HL-60/S4 treated with retinoic acid at 250 ng/mL for 4 days and 3 days (cell line): Measurements from ENCODE around the gene PAQR4.

ENCODE experiments used
- in situ Hi-C: fragments of 300-500 bp; cut with MboI; formaldehyde crosslinking; loops from 2 replicates; pipeline ENCODE4 v1.7.0; 2022; ENCODE audit warnings: low sequenced_read_pairs

PAQR4 gene

DNA sequence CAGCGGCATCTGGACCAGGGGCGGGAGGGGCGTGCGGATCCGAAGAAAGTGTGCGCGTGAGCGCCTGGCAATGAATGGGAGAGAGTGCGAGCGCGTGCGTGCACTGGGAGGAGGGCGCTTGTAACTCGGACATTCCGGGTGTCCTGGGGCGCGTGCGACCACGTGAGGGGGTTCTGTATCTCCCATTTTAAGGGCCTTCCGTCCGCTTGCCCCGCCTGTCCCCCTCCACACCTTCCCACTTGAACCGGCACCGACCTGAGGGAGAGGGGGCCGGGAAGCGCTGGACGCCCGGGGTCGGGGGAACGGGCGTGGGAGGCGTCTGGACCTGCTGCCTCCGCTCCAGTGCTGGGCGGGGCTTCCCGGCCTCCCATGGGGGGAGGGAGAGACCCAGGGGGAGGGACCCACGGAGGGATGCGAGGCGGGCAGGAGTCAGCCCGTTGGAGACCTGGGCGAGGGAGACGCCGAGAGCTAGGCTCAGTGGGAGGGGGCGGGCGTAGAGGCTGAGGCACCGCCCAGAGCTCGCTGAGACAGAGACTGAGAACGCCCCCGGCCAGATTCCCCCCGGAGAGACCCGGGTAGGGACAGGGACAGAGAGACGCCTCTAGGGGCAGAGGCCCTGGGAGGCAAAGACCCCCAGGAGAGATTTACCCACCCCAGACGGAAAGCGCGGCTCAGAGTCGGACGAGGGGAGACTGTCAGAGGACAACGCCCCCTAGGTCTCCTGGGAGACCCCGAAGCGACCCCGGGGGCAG lies 5.2 kb upstream of the PAQR4 start, which contains the start of gene KREMEN2:
TSS of gene KREMEN2 (plus strand) at position 553 of the 752 bp plus-strand sequence. CDS start 246 bp downstream, outside the sequence.
- in situ Hi-C loops: no loop called here

DNA sequence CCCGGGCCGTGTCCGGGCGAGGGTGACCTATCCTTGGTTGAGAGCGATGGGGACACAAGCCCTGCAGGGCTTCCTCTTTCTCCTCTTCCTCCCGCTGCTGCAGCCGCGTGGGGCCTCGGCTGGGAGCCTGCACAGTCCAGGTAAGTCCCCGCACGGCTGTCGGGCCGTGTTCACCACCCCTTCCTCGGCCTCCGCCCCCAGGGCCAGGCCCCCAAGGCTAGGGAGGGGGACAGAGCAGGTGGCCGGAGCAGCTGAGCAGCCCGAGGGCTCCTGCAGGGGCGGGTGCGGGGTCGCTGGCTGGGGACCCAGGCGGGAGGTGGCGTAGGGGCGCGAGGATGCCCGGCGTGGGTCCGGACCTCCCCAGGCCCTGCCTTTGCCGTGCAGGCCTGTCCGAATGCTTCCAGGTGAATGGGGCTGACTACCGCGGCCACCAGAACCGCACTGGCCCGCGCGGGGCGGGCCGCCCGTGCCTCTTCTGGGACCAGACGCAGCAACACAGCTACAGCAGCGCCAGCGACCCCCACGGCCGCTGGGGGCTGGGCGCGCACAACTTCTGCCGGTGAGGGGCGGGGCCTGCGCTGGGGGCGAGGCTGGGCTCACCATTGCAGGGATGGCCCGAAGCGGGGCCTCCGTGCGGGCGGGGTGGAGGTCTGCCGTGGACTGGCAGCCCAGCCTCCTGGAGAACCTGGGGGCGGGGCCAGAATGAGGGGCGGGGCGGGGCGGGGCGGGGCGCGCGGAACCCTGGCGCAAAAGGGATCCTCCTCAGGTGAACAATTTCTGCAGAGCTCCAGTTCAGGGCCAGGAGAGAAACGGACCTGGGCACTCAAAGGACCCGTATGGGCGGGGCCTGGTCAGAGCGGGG lies 4.4 kb upstream of the PAQR4 start:
- in situ Hi-C loops: no loop called here

DNA sequence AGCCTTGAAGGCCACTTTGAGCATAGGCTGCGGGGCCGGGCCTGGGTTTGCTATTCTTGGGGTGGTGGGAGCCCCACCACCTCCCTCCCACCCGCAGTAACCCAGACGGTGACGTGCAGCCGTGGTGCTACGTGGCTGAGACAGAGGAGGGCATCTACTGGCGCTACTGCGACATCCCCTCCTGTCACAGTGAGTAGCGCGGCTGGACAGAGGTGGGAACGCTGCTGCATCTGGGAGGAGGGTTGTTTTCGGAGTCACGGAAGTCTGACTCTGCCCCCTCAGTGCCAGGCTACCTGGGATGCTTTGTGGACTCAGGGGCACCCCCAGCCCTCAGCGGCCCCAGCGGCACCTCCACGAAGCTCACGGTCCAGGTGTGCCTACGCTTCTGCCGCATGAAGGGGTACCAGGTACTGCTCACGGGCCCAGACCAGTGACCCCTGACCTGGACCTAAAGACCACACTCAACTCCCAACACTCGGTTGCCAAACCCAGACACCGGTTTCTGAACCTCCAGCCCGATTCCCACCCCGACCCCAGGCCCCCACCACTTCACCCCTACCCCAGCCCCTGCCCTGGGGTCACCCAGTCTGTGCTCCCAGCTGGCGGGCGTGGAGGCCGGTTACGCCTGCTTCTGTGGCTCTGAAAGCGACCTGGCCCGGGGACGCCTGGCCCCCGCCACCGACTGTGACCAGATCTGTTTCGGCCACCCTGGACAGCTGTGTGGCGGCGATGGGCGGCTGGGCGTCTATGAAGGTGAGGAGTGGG lies 2.9 kb upstream of the PAQR4 start:
- in situ Hi-C loops: no loop called here

DNA sequence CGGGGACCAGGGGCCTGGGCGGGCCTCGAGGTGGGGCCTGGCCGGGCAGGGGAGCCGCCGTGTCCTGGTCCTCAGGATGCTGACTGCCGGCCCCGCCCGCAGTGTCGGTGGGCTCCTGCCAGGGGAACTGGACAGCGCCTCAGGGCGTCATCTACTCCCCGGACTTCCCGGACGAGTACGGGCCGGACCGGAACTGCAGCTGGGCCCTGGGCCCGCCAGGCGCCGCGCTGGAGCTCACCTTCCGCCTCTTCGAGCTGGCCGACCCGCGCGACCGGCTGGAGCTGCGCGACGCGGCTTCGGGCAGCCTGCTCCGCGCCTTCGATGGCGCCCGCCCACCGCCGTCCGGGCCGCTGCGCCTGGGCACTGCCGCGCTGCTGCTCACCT lies 2.3 kb upstream of the PAQR4 start:
- in situ Hi-C loops: no loop called here

DNA sequence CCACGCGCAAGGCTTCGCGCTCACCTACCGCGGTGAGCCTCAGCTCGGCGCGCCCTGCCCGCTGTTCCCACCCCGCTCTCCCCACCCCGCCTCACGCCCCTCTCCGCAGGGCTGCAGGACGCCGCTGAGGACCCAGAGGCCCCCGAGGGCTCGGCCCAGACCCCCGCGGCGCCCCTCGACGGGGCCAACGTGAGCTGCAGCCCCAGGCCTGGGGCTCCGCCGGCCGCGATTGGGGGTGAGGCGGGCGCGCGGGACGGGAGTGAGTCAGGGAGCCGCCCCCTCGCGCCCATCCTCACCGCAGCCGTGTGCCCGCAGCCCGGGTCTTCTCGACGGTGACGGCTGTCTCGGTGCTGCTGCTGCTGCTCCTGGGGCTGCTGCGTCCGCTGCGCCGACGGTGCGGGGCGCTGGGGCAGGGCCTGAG lies 1.9 kb upstream of the PAQR4 start:
- in situ Hi-C loops: no loop called here

DNA sequence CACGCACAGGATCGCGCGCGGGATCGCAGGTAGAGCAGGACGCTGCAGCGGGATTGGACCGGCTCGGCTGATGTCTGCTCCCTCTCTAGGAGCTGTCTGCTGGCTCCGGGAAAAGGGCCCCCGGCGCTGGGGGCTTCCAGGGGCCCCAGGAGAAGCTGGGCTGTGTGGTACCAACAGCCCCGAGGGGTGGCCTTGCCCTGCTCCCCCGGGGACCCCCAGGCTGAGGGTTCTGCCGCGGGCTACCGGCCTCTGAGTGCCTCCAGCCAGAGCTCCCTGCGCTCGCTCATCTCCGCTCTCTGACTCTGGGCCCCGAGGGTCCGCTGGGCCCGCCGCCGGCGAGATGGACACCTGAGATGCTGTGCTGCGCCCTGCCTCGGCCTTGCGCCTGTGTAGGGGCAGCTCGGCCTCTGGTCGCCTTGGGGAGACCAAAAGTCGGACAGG lies 1.4 kb upstream of the PAQR4 start:
- in situ Hi-C loops: no loop called here

DNA sequence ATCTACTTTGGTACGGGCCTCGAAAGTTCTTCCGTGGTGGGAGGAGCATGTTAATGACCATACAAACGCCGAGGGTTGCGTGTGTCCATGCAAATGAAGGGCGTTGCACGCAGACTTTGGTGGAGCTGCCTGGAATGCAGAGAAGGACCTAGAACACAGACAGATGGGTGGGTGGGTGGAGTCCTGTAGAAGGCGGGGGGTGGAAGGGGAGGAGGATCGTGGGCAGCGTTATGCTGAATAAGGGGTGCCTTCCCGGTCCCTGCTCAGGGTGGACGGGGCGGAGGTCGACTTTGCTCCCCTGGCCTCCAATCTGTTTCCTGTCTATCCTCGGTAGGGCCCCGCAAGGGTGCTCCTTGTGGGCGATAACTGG lies 795 bp upstream of the PAQR4 start:
- in situ Hi-C loops: no loop called here

DNA sequence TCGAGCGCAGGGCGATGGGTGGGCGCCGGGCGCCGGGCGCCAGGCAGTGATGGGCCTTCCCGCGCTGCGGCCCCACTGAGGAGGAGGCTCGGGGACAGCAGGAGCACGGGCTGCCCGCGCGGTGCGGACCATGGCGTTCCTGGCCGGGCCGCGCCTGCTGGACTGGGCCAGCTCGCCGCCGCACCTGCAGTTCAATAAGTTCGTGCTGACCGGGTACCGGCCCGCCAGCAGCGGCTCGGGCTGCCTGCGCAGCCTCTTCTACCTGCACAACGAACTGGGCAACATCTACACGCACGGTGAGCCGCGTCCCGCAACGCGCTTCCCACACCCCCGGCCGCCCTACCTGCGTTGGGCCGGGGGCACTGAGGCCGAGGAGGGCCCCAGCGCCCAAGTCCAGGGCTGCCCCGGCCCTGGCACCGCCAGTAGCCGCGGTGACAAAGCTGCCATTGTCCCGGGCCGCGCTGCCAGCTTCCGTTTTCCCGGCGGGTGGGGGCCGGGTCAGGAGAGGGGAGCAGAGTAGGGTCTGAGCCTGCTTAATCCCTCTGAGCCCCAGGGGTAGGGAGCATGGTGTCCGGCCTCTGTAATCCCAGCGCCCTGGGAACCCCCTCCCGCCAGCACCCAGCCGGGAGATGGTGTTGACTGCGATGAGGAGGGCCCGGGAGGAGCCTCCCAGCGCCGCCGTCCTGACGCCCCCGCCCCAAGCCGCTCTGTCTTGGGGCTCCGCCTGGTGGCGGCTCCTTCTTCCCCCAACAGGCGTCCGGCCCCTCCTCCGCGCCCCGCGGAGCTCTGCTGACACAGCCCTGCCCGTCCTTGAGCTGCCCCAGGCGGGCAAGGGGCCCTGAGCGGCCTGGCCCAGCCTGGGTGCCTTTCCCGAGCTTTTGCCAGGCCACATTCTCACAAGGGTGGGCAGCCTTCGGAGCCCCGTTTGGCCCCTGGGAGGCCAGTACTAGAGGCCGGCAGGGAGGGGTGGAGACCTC lies 685 bp downstream of the PAQR4 start:
- in situ Hi-C loops: no loop called here

DNA sequence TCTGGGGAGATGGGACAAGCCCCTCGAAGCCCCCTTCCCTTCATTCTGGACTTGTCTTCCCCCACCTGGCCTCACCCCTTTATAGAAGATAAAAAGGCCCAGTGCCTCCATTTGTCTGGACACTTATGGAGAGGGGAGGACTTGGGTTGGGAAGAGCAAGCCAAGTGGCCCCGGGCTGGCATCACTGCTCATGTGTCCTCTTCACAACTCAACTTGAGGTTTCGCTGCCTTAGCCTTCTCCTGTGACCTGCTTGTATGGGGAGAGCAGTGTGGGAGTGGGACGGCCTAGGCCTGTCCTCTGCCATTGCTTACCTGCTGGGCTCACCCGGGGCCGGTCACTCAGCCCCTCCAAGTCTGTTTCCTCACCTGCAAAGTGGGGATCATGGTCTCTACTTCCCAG lies 1.4 kb downstream of the PAQR4 start:
- in situ Hi-C loops: no loop called here

DNA sequence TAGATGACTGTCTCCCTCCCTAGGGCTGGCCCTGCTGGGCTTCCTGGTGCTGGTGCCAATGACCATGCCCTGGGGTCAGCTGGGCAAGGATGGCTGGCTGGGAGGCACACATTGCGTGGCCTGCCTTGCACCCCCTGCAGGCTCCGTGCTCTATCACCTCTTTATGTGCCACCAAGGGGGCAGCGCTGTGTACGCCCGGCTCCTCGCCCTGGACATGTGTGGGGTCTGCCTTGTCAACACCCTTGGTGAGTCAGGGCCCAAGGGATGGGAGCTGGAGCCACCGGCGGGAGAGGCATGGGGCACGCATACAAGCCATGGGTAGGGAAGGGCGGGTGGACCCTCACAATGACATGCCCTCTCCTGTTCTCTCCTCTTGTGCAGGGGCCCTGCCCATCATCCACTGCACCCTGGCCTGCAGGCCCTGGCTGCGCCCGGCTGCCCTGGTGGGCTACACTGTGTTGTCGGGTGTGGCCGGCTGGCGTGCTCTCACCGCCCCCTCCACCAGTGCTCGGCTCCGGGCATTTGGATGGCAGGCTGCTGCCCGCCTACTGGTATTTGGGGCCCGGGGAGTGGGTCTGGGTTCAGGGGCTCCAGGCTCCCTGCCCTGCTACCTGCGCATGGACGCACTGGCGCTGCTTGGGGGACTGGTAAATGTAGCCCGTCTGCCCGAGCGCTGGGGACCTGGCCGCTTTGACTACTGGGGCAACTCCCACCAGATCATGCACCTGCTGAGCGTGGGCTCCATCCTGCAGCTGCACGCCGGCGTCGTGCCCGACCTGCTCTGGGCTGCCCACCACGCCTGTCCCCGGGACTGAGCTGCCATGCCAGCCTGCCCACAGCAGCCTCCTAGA lies 2.2 kb downstream of the PAQR4 start:
- in situ Hi-C loops: no loop called here

DNA sequence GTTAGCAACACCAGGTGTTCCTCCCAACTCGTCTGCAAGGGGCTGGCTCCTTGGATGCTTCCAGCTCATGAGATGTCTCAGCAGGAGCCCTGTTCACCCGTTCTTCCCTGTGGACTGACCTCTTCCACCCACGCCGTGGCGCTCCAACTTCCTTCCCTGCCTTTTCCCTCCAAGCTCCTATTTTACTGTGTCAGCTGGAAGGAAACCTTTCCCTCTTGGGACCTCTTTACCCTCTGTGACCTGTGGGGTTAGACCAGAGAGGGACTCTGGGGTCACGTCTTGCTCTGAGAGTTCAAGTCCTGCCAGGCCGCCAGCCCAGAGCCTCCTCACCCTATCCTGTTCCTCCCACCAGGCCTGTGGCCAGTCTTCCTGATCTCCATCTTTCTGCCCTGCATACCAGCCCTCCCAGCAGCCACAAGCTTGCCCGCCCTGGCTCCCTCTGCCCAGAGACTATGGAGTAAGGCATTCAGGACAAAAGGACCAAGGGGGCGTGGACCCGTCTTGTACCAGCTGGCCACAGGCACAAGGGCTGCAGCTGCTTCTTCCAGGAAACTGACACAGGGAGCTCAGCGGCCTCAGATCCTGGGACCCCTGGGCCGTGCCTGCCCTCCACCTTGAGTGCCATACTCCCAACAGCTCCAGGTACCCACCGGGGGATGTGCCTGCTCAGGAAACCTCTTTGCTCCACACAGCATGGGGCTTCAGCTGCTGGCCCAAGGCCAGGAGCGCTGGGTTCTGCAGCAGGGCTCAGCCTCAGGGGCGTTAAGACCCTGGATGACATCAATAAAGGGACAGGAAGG lies 3.0 kb downstream of the PAQR4 start:
- in situ Hi-C loops: no loop called here

DNA sequence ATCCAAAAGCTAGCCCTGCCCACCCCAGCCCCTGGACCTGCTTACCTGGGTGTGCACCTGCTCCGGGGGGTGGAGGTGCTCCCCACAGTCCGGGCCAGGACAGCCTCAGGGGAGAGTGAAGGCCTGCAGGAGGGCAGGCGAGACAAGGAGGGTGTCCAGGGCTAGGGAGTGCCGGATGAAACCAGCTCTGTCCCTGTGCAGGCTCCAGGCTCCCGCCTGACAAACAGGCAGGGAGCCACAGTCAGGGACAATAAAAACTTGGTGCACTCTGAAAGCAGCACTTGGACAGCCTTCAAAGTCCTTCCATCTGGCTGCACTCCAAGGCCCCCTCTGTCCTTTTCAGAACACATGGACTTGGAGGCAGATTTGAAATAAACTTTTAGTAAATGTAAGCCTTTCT lies 3.9 kb downstream of the PAQR4 start:
- in situ Hi-C loops: no loop called here

DNA sequence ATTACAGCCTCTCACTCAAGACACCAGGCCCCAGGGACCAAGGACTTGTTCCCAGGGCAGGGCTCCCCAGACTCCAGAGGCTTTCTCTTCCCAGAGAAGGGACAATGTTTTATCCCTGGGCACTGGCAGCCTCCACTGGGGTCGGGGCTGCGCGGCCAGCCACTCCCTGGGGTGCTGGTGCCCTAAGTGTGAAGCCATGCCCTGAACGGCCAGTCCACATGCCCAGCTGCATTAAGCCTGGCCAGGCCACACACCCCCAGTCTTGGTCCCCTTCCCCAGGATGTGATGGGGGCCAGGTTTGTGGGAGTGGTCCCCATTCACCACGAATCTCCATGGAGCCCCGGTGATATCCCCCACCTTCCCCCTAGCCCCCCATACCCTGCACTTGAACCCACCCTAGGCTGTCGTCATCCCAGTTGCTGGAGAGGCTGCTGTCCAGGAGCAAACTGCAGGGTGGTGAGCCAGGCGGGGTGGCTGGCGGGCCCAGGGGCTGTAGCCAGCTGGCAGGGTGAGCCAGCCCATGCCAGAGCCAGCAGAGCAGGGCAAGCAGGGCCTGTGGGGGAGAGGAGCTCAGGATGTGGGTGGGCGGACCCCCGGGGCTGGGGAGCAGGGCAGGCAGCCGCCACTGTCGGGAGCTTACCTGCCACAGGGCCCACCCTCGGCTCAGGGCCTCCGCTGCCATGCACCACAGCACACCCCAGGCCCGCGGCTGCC lies 4.6 kb downstream of the PAQR4 start:
- in situ Hi-C loops: no loop called here

DNA sequence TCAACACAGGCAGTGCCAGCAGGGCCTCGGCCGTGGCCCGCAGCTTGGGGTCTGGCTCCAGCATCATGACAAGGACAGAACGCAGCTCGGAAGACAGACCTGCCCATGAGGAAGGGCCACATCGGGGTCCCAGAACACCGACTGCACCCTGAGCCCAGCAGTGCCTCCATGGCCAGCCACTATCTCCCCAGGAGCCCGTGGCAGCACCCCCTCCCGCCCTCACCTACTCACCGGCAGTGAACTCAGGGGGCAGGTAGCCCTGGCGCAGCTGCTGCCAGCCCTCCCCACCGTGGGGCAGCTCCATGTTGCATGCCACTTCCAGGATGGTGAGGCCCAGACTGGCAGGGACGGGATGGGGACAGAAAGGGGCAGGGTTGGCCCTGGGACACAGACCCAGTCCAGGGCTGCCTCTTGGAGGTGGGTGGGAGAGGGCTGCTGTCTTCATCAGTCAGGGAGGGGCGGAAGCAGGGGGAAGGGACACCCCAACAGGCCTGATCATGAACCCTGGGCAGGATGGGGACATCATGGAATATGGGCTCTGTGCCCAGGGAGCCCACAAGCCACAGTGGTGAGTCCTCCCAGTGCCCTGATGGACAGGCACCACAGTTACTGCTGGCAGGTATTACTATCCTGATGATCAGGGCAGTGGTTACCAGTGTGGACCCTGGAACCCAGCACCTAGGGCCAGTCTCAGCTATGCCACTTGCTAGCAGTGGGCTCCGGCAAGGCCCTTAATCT lies 5.3 kb downstream of the PAQR4 start:
- in situ Hi-C loops: no loop called here

DNA sequence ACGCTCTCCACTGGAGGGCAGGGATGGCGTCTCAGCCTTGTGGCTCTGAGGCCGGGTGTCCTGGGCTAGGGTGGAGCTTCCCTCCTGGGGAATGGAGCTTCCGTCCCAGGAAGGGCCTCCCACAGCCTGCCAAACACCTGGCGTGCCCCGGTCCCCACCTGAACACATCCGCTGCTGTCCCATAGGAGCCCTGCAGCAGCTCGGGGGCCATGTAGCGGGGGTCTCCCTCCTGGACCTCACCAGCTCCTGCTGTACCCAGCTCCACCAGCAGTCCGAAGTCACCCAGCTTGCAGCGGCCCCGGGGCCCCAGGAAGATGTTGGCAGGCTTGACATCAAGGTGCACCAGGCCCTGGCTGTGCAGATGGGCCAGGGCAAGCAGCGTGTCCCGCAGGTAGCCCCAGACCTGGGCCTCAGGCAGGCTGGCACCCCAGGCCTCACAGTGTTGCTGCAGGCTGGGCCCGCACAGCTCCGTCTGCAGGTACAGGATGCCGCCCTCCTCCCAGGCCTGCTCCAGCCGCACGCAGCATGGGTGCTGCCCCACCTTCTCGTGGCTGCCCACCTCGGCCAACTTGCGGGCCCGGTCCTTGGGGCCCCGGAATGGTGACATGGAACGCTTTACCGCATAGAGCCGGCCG lies 6.1 kb downstream of the PAQR4 start:
- in situ Hi-C loops: no loop called here

DNA sequence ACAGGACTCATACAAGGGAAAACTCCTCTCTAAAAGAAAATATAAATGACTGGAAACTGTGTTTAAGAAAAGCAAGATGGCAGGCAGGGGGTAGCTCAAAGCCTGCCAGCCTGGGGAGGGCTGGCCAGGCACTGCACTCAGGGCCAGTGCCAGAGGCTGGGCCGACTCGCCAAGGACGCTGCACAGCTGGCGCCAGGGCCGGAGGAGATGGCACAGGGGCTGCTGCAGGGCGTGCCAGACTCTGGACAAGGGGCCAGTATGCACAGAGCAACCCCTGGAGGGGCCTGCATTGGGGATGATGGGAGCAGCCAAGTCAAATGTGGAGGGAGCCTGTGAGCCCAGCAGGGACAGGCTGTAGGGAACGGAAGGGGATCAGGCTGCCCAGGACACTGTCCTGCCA lies 7.1 kb downstream of the PAQR4 start:
- in situ Hi-C loops: no loop called here

DNA sequence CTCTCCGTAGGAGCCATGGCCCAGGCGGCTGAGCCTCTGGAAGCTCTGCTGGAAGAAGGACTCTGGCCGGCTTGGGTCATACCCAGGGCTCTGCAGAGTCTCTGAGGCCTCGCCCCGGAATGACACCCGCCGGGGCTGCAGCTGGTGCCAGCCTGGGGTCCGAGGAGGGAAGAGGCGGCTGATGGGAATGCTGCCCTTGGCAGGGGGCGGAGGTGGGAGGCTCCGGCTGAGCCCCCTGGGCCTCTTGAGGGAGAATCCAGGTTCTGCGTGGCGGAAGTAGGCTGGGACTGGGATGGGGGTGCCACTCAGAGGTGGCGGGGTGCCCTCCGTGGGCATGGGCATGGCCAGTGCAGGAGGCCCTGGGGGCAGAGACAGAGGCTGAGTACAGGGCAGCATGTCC lies 7.5 kb downstream of the PAQR4 start:
- in situ Hi-C loops: no loop called here
